ENCODE data around the gene HSD17B12. TPM values are rescaled to one million over a fixed set of nuclear protein-coding genes. Genes with fewer than 3 reads are reported as not detected.
A peak's percentile ranks its signal among the peaks of the same experiment; 100 is the strongest.

The HSD17B12 gene
- total RNA-seq, 1 donor from 2014 or later, result 125 TPM

- DNase-seq (ENCODE audit: low read depth, low spot score), result peak; percentile 62
These were observed 6.7 kb downstream of the HSD17B12 start for GRCh38 chr11:43687120-43687791.

GRCh38 chr11:43688394-43688793 is 7.9 kb downstream of the HSD17B12 start:
- no peak for DNase-seq (ENCODE audit: low read depth, low spot score)

- no peak for DNase-seq (ENCODE audit: low read depth, low spot score)
These were observed 8.6 kb downstream of the HSD17B12 start for GRCh38 chr11:43689167-43689566.

- no peak for DNase-seq (ENCODE audit: low read depth, low spot score)
These were observed 10.6 kb downstream of the HSD17B12 start for GRCh38 chr11:43690929-43691725.

- DNase-seq (ENCODE audit: low read depth, low spot score), result no peak
These were observed 11.3 kb downstream of the HSD17B12 start for GRCh38 chr11:43691806-43692205.

- no peak for DNase-seq (ENCODE audit: low read depth, low spot score)
These were observed 12.5 kb downstream of the HSD17B12 start for GRCh38 chr11:43693069-43693468.

- DNase-seq (ENCODE audit: low read depth, low spot score), result no peak
These were observed 13.2 kb downstream of the HSD17B12 start for GRCh38 chr11:43693731-43694130.

- DNase-seq (ENCODE audit: low read depth, low spot score), result no peak
These were observed 13.9 kb downstream of the HSD17B12 start for GRCh38 chr11:43694477-43694876.

- DNase-seq (ENCODE audit: low read depth, low spot score), result no peak
These were observed 17.1 kb downstream of the HSD17B12 start for GRCh38 chr11:43697679-43698078.

GRCh38 chr11:43699870-43700269 is 19.3 kb downstream of the HSD17B12 start:
- DNase-seq (ENCODE audit: low read depth, low spot score), result no peak

GRCh38 chr11:43706631-43707030 is 26.1 kb downstream of the HSD17B12 start:
- no peak for DNase-seq (ENCODE audit: low read depth, low spot score)

GRCh38 chr11:43708776-43709175 is 28.2 kb downstream of the HSD17B12 start:
- no peak for DNase-seq (ENCODE audit: low read depth, low spot score)

GRCh38 chr11:43709689-43710088 is 29.2 kb downstream of the HSD17B12 start:
- no peak for DNase-seq (ENCODE audit: low read depth, low spot score)

GRCh38 chr11:43712676-43713075 is 32.1 kb downstream of the HSD17B12 start:
- no peak for DNase-seq (ENCODE audit: low read depth, low spot score)

- DNase-seq (ENCODE audit: low read depth, low spot score), result no peak
These were observed 37.8 kb downstream of the HSD17B12 start for GRCh38 chr11:43718373-43718772.

GRCh38 chr11:43723617-43724016 is 43.1 kb downstream of the HSD17B12 start:
- DNase-seq (ENCODE audit: low read depth, low spot score), result no peak

- DNase-seq (ENCODE audit: low read depth, low spot score), result no peak
These were observed 51.7 kb downstream of the HSD17B12 start for GRCh38 chr11:43732225-43732624.

GRCh38 chr11:43734256-43734655 is 53.7 kb downstream of the HSD17B12 start:
- DNase-seq (ENCODE audit: low read depth, low spot score), result no peak

GRCh38 chr11:43735115-43735514 is 54.6 kb downstream of the HSD17B12 start:
- no peak for DNase-seq (ENCODE audit: low read depth, low spot score)

GRCh38 chr11:43735961-43736360 is 55.4 kb downstream of the HSD17B12 start:
- no peak for DNase-seq (ENCODE audit: low read depth, low spot score)

GRCh38 chr11:43736502-43737200 is 56.1 kb downstream of the HSD17B12 start:
- DNase-seq (ENCODE audit: low read depth, low spot score), result no peak

GRCh38 chr11:43737201-43737590 is 56.7 kb downstream of the HSD17B12 start:
- no peak for DNase-seq (ENCODE audit: low read depth, low spot score)

All from pulmonary artery endothelial cell (primary cell).